ENCODE data around the gene NENF.

DNA sequence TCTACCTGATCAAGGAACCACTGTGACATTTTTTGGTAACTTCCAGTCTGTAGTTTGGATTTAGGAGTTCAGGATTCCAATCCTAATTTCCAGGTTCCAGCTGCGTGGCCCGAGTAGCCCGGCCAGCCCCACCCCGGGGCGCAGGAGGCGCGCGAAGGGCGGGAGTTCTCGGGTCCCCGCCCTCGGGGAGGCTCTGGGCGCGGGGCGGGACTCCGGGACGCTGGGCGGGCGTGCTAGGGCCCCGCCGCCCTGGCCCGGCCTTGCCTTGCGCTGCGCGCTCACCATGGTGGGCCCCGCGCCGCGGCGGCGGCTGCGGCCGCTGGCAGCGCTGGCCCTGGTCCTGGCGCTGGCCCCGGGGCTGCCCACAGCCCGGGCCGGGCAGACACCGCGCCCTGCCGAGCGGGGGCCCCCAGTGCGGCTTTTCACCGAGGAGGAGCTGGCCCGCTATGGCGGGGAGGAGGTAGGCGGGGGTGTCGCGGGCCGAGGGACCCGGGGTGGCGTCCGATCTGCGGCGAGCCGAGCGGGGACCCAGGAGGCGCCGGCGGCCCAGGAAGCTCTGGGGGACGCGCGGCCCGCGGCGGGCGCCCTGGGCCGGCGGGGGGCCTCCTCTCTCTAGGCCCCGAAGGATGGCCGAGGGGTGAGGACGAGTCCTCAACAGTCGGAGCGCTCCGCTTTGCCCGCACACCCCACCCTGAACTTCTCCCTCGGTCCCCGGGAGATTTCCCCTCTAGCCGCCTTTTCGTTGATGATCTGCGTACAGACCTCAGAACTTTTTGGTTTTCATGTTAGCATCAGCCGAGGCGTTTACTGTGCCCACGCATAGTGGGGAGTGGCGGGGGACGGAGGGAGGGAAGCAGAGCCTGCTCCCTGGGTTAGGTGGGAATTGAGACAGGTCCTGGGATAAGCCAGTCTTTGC lies at the start of gene NENF:
- TF ChIP-seq, protein P1, sequence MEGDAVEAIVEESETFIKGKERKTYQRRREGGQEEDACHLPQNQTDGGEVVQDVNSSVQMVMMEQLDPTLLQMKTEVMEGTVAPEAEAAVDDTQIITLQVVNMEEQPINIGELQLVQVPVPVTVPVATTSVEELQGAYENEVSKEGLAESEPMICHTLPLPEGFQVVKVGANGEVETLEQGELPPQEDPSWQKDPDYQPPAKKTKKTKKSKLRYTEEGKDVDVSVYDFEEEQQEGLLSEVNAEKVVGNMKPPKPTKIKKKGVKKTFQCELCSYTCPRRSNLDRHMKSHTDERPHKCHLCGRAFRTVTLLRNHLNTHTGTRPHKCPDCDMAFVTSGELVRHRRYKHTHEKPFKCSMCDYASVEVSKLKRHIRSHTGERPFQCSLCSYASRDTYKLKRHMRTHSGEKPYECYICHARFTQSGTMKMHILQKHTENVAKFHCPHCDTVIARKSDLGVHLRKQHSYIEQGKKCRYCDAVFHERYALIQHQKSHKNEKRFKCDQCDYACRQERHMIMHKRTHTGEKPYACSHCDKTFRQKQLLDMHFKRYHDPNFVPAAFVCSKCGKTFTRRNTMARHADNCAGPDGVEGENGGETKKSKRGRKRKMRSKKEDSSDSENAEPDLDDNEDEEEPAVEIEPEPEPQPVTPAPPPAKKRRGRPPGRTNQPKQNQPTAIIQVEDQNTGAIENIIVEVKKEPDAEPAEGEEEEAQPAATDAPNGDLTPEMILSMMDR (IDR thresholded peaks at IDR 0.05) = no peak
- TF ChIP-seq POLR2A (IDR thresholded peaks at IDR 0.05) = peak in 1 of 2 donors; percentile 30
